ENCODE data around the gene PRICKLE1. TPM values are rescaled to one million over a fixed set of nuclear protein-coding genes. Genes with fewer than 3 reads are reported as not detected.
"Not testable (repeated sequence)": the region's sequence is repeated elsewhere in the genome, so short reads cannot be mapped to it uniquely, and the experiment has no call there.

Gene PRICKLE1
- total RNA-seq, 1 experiment from 2014 or later, result 8.6 TPM

DNA sequence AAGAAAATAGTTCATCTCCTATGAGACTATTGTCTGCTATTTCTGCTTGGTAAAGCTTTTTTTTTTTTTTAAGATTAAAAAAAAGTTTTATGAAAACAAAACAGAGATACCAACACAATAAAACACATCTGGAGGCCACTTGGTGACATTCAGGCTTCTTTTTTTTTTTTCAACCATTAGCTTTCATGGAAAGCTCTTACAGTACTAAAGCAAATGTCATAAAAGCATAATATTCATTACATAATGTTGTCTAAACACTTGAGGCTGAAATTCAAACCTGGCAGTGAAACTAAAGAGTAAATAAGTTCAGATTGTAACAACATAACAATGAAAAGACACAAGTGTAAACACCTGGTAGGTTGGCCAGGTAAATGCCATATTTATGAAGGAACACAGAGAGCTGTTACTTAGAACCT, 14.7 kb downstream of the PRICKLE1 start:
- Histone ChIP-seq H3K4me3 (no peak overlapping the region), H3K36me3 (no peaks in the 10 kb centered on the region), H3K27me3 (no peaks in the 10 kb centered on the region), H3K9me3 (no peaks in the 10 kb centered on the region)
- DNase-seq, result no peak

DNA sequence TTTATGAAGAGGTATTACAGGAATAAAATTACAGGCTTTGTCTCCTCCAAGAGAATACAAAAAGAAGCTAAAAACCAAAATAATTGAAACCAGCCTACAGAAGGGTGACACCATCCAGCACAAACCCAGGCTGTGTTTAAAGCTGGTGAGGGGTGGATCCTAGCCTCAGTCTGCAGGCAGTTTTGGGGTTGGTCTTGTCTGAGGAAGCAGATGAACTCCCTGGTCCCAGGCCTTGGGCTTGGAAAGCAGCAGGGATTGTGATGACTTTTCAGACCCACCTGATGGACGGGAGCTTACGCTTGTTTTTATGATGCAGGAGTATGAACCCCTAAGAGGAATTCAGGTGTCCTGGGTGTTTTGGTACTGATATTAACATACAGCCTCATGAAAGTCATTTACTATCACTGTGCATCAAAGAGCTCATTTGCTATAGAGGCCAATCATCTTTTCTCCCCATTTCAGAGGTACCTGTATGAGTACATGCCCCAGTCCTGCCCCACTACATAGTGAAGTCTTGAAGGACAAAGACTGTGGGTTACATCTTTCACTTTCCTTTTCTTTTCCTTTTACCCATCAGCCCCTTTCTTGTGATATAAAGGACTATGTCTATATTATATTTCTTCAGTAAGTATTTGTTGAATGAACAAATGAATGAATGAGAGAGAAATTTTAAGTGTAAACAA, 18.1 kb downstream of the PRICKLE1 start:
- Histone ChIP-seq H3K36me3 (no peaks in the 10 kb centered on the region), H3K9me3 (no peaks in the 10 kb centered on the region), H3K4me3 (no peak overlapping the region), H3K27me3 (no peaks in the 10 kb centered on the region)
- DNase-seq, result no peak

DNA sequence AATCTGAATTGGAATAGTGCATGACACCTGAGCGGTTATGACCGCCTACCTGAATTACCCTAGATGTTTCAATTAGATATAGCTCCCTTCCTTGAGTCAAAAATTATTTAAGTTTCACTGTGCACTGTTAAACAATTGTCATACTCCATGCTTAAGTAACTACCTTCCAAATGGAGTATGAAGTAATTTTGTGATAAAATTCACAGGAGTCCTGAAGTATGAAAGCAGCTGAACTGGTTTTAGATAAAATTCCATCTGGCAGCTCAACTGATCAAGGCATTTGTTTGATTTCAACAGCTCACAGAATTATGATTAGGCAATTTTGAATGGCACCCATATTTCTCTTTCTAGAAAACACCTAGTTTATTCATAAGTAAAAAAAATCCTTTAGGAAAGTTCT, 19.5 kb downstream of the PRICKLE1 start:
- no peaks in the 10 kb centered on the region for H3K9me3 ChIP-seq
- H3K4me3 ChIP-seq, result no peak overlapping the region
- H3K36me3 ChIP-seq, result no peaks in the 10 kb centered on the region
- H3K27me3 ChIP-seq, result no peaks in the 10 kb centered on the region
- no peak for DNase-seq

DNA sequence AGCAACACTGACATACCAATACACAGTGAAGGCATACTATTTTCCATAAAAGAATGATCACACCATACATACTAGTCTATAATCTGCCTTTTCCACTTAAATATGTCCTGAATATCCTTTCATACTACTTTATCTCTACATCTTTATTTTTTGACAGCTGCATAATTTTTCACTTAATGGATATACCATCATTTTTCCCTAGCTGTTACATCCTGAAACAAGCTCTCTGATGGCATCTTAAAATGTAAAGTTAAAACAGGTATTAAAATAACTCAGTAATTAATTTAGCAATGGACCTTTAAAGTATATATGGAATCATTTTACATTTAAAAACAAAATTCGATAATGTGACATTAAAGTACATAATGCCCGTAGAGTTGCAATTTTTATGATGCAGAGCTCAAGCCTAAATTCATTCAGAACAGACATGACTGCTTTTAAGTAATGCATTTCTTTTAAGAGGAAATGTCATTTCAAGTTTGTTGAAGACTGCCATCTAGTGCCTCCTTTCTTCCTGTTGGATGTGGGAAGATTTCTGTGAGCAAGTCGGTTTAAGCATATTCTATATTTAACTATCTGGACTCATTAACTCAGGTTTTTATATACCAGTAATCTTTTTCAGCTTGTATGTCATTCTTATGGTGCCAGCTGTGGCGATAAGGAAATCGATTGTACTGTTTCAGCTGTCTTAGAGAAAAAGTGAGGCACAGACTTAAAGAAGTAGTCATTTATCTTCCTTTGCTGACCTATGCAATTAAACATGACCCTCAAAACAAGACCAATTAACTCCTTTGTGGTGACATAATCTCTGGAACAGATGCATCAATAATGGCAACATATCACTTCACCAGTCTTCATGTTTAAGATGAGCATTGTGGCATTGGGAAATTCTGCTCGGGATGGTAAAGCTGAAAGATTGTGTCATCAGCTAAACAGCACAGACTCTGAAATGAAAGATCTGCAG, 20.3 kb downstream of the PRICKLE1 start:
- DNase-seq, result no peak
- H3K36me3 ChIP-seq, result no peaks in the 10 kb centered on the region
- H3K27me3 ChIP-seq, result no peaks in the 10 kb centered on the region
- H3K9me3 ChIP-seq, result no peaks in the 10 kb centered on the region
- no peak overlapping the region for H3K4me3 ChIP-seq

DNA sequence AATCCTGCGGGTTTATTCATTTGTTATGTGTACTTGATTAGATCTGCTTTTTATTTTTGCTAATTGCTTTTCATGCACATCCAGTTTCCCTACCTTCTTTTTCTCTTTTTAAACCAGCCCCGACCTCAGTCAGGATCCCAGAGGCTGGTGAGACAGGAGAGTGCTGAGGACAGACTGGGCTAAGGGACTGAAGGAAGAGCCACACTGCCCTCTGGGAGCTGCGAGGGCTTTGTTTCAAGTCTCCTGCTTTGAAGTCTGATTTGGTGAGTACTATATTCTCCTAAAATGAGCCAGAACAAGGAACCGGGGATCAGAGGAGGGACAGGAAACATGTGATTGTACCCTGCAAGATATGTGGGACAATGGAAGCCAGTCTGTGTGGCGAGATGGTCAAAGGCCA, 23.9 kb downstream of the PRICKLE1 start:
- no peak for DNase-seq
- Histone ChIP-seq H3K36me3 (no peaks in the 10 kb centered on the region), H3K4me3 (no peak overlapping the region)

DNA sequence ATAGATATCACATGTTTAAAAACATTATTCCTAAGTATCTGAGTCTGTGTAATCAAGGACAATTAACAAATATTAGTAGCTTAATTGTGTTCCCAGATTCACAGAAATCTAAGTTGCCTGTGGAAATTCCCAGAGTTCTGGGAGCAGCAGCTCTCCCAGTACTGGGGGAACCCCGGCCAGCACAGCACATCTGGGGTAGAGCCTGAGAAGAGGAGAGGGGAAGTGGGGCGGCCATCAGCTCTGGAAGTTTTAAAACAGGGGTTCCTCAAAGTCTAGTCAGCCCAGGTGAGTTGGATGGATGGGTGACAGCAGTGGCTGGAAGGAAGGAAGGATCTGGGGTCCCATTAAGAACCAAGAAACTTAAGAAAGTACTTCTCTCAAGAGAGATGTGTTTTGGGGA, 24.6 kb downstream of the PRICKLE1 start:
- no peak for DNase-seq
- H3K4me3 ChIP-seq, result no peak overlapping the region
- H3K27me3 ChIP-seq, result no peaks in the 10 kb centered on the region
- H3K36me3 ChIP-seq, result no peaks in the 10 kb centered on the region
- no peaks in the 10 kb centered on the region for H3K9me3 ChIP-seq

More for the DNA sequence above, 23.9 kb downstream of the PRICKLE1 start:
- no peaks in the 10 kb centered on the region for H3K27me3 ChIP-seq
- H3K9me3 ChIP-seq, result no peaks in the 10 kb centered on the region

DNA sequence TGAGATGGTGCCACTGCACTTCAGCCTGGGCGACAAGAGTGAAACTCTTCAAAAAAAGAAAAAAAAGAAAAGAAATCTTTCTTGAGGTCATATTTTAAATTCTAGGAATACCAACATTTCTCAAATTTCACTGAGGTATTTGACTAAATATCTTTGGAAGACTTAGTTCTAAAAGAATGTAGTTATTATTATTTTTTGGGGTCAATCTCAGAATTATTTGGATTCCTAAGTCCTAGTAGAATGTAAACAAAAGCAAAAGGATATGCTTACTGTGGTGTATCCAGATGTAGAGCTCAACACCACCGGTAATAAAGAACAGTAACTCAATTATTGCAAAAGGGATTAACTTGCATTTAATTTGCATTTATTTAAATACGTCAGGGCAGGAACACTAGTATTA, 25.0 kb downstream of the PRICKLE1 start:
- no peak for DNase-seq
- H3K36me3 ChIP-seq, result no peaks in the 10 kb centered on the region
- no peak overlapping the region for H3K4me3 ChIP-seq
- H3K9me3 ChIP-seq, result no peaks in the 10 kb centered on the region
- H3K27me3 ChIP-seq, result no peaks in the 10 kb centered on the region

DNA sequence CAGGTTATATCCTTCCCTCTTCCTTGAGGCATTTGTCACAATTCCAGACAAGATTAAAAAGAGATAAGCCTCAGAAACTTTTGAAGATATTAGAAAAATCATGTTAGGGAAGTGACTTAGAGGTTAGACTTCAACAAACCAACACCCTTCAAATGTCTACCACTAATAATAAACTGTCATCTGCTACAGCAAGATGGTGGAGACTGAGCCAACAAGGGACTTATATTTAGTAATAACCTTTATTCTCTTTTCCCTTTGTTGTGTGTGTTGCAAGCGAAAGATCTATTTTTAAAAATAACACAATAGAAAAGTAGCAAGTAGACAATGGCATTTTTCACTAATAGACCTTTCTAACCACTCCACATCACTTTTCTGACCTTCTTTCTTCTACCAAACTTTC, 28.6 kb downstream of the PRICKLE1 start:
- Histone ChIP-seq H3K27me3 (no peaks in the 10 kb centered on the region), H3K9me3 (no peaks in the 10 kb centered on the region), H3K4me3 (no peak overlapping the region), H3K36me3 (no peaks in the 10 kb centered on the region)
- DNase-seq, result no peak

DNA sequence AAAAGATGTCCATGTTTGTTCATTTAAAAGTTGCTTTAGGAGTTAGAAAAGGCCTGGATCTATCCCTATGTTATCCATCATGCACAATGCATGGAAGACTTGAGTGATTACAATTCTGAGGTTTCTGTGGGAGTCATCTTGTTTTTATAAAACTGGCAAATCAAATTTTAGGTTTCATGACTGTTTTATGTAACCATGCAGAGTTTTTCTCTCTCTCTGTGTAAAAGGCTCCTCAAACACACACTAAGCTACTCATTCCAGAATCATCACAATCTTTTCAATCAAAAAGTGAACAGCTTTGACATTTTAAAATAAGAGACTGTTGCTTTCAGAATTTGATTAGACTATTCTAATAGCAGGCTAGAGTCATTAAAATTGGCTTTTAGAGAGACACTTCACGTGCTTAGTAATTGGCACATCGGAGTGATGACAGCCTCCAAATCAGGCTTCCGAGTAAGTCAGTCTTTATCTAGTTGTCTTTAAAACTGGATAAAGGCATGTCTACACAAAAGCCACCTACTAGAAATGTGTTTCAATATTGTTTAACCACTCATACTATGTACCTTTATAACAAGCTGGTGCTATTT, 31.9 kb downstream of the PRICKLE1 start:
- no peak overlapping the region for H3K4me3 ChIP-seq
- H3K27me3 ChIP-seq, result no peaks in the 10 kb centered on the region
- H3K9me3 ChIP-seq, result no peaks in the 10 kb centered on the region
- no peaks in the 10 kb centered on the region for H3K36me3 ChIP-seq
- no peak for DNase-seq

DNA sequence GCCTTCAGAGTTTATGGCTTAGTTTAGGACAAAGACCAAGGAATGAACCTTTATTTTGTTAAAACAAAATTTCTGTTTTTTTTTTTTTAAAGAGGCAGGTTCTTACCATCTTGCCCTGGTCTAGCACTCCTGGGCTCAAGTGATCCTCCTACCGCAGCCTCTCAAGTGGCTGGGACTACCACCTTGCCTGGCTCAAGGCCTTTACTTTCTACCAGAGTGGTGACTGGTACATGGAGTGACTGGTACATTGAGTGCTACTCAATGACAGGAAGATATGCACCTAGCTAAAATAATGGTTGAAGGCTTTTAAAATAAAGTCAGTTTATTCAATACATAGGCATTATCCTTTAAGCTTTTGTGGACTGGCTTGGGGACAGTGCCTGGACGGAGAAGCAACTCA, 32.6 kb downstream of the PRICKLE1 start:
- no peaks in the 10 kb centered on the region for H3K27me3 ChIP-seq
- DNase-seq, result no peak
- no peak overlapping the region for H3K4me3 ChIP-seq
- no peaks in the 10 kb centered on the region for H3K36me3 ChIP-seq
- H3K9me3 ChIP-seq, result no peaks in the 10 kb centered on the region

DNA sequence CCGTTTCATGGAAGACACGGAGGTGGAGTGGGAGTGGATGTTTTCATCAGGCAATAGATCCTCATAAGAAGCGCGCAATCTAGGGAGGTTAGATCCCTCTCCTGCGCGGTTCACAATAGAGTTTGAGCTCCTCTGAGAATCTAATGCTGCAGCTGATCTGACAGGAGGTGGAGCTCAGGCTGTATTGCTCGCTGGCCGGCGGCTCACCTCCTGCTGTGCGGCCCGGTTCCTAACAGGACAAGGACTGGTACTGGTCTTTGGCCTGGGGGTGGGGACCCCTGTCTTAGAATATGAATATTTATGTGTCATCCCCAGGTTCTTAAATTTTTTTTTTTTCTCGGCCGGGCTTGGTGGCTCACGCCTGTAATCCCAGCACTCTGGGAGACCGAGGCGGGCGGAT, 36.7 kb downstream of the PRICKLE1 start:
- H3K36me3 ChIP-seq, result no peaks in the 10 kb centered on the region
- H3K9me3 ChIP-seq, result no peaks in the 10 kb centered on the region
- no peak for DNase-seq
- no peak overlapping the region for H3K4me3 ChIP-seq
- H3K27me3 ChIP-seq, result no peaks in the 10 kb centered on the region

DNA sequence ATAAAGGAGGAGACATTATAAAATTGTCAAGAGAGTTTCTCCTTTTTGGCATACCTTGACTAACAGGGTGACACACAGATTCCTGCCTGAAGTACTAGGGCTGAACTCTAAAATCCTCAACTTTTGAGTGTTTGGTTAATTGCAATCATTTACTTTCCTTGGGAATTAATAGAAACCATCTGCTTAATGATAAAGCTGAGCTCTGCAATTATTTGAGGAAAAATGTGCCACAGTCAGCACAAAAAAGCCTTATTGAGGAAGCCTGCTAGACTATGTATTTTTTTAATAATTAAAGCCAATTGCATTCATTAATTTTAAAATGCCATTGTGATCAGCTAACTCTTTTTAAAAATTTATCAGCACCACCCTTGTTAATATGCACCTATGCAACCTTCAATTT, 38.7 kb downstream of the PRICKLE1 start:
- H3K4me3 ChIP-seq, result no peak overlapping the region
- DNase-seq, result no peak
- H3K27me3 ChIP-seq, result no peaks in the 10 kb centered on the region
- H3K36me3 ChIP-seq, result no peaks in the 10 kb centered on the region
- no peaks in the 10 kb centered on the region for H3K9me3 ChIP-seq

DNA sequence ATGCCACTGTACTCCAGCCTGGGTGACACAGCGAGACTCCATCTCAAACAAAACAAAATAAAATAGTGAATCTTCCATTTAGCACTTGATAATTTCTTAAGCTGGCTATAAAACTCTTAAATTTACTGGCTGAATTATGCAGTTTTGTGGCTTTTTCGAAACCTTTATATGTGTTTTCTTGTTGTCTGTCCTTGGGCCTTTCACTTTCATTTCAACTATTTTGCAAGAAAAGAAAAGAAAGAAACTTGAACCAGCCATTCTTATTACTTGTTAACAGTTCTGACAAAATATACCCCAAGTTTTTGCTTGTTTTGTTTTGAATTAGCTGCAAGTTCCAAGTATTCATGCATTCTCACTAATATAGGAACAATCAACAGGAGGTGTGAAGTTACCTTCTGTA, 42.8 kb downstream of the PRICKLE1 start:
- no peaks in the 10 kb centered on the region for H3K27me3 ChIP-seq
- no peak for DNase-seq
- no peaks in the 10 kb centered on the region for H3K36me3 ChIP-seq
- no peaks in the 10 kb centered on the region for H3K9me3 ChIP-seq
- no peak overlapping the region for H3K4me3 ChIP-seq

DNA sequence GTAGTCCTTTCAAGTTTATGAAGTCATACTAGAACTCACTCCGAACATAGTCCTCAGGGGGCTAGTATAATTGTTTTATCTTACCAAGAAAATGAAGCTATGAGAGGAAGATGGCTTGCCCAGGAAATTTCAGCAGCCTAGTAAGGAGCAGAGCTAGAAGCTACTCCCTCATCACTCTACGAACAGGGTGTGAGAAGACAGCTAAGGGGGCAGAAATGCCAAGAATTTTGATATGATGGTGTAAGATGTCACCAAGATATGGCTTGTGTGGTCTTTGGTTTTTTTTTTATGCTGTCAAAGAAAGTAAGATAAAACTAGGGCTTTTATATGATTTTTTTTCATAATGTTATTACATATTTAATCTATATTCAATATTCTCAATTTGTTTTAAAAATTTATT, 47.6 kb downstream of the PRICKLE1 start:
- H3K9me3 ChIP-seq, result no peaks in the 10 kb centered on the region
- no peak overlapping the region for H3K4me3 ChIP-seq
- no peaks in the 10 kb centered on the region for H3K27me3 ChIP-seq
- no peak for DNase-seq
- no peaks in the 10 kb centered on the region for H3K36me3 ChIP-seq

DNA sequence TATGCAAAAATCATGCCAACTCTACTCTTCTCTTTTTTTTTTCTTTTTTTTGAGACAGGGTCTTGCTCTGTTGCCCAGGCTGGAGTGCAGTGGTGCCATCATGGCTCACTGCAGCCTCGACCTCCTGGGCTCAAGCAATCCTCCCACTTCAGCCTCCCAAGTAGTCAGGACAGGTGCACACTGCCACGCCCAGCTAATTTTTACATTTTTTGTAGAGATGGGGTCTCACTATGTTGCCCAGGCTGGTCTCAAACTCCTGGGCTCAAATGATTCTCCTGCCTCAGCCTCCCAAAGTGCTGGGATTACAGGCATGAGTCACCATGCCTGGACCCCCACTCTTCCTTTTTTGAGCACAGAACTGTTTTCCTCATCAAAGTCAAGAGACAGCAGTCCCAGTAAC, 48.2 kb downstream of the PRICKLE1 start:
- not testable (repeated sequence) for H3K27me3 ChIP-seq, H3K4me3 ChIP-seq, H3K36me3 ChIP-seq, DNase-seq, H3K9me3 ChIP-seq

DNA sequence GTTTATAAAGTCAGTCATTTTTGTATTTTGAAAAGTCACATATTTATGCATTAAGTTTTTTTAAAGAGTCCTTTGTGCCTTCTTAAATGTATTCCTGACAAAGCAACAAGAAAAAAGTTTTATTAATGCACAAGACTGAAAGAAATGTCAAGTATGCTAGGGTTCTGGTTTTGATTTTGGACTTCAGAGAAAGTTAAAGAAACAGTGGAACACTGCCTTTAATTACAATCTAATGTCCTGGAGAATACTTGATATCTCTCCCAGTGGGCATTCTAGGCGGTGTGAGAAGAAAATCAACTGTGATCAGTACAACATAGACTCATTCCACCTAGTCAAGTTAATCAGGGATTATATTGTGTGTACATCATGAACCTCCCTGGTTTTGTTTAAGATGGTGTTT, 49.9 kb downstream of the PRICKLE1 start:
- no peaks in the 10 kb centered on the region for H3K36me3 ChIP-seq
- no peaks in the 10 kb centered on the region for H3K9me3 ChIP-seq
- H3K27me3 ChIP-seq, result no peaks in the 10 kb centered on the region
- DNase-seq, result no peak
- H3K4me3 ChIP-seq, result no peak overlapping the region

DNA sequence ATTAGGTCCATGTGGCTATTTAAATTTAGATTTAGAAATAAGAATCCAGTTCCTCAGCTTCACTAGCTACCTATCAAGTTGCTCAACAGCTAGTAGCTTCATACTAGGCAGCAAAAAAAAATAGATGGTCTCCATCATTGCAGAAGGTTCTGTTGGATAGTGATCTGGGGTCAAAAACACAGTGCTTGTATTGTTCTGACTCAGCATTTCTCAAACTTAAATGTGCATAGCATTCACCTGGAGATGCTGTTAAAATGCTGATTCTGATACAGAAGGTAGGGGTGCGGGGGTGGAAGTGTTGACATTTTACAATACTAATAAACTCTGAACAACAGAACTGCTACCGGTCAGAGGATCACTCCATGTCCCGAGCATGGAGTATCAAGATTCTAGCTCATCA, 51.3 kb downstream of the PRICKLE1 start:
- no peaks in the 10 kb centered on the region for H3K36me3 ChIP-seq
- no peak overlapping the region for H3K4me3 ChIP-seq
- no peaks in the 10 kb centered on the region for H3K27me3 ChIP-seq
- H3K9me3 ChIP-seq, result no peaks in the 10 kb centered on the region
- no peak for DNase-seq

Measured in MG63 (cell line).